Panc1 (cell line): ENCODE data around the gene CD151. TPM values are rescaled to one million over a fixed set of nuclear protein-coding genes. Genes with fewer than 3 reads are reported as not detected.

ENCODE experiments used
- ATAC-seq: fragments of 200-7000 bp; cut with Tn5 transposase; 2 replicates; pipeline ENCODE4 v1.9.1; 2020; ENCODE audit warnings: mild to moderate bottlenecking, moderate library complexity
- BruUV-seq: library from RNA; stranded (reverse); fragments of 400-500 nt; replicated peaks from 2 replicates; lab custom pipeline; 2021; lab: Mats Ljungman, UMichigan
- CTCF ChIA-PET: fragments of 300-600 bp; sonication (Branson Sonifier 250); formaldehyde crosslinking; loops from one replicate; lab custom pipeline; 2022; ENCODE audit warnings: antibody characterized with exemption; lab: Charles Lee
- POLR2A ChIA-PET: fragments of 300-600 bp; sonication (Branson Sonifier 250); formaldehyde crosslinking; loops from one replicate; lab custom pipeline; 2022; ENCODE audit warnings: antibody characterized with exemption; lab: Charles Lee
- DNase-seq: peaks from one replicate; pipeline ENCODE4 v3.0.0-alpha.2; 2010; ENCODE audit warnings: low read depth, low spot score
- H3K27ac ChIP-seq: 2 replicates; pipeline ENCODE4 v1.5.1; 2011; ENCODE audit warnings: mild to moderate bottlenecking, low read length, inconsistent platforms
- H3K27me3 ChIP-seq: fragments of 200-500 bp; sonication (Bioruptor generic); 2 replicates; pipeline ENCODE4 v1.6.0; 2014; ENCODE audit warnings: low read length, inconsistent platforms; ENCODE audit not compliant: control insufficient read depth, insufficient read depth
- H3K36me3 ChIP-seq: fragments of 200-500 bp; sonication (Bioruptor generic); 2 replicates; pipeline ENCODE4 v1.5.1; 2014; ENCODE audit warnings: inconsistent platforms, mild to moderate bottlenecking, low read length, moderate library complexity; ENCODE audit not compliant: control insufficient read depth, insufficient read depth
- H3K4me1 ChIP-seq: 2 replicates; pipeline ENCODE4 v1.5.1; 2011; ENCODE audit warnings: inconsistent platforms, mild to moderate bottlenecking, low read length, moderate library complexity; ENCODE audit not compliant: control insufficient read depth, insufficient read depth
- H3K4me3 ChIP-seq, 2 experiments: 2 replicates each; pipeline ENCODE4 v1.5.1; 2011 to 2012; ENCODE audit warnings: low read depth in 2 of 2, low read length in 2 of 2, mild to moderate bottlenecking in 2 of 2, inconsistent platforms in 1 of 2, moderate library complexity in 1 of 2
- H3K9me3 ChIP-seq: fragments of 200-500 bp; sonication (Bioruptor generic); 2 replicates; pipeline ENCODE4 v1.5.1; 2014; ENCODE audit warnings: low read depth, mild to moderate bottlenecking, inconsistent platforms, low read length, moderate library complexity; ENCODE audit not compliant: control insufficient read depth, insufficient read depth
- POLR2AphosphoS5 ChIP-seq: IDR thresholded peaks from 2 replicates; pipeline ENCODE4 v1.6.1; 2012; ENCODE audit warnings: mild to moderate bottlenecking, low read depth, low read length, moderate library complexity
- SIN3A ChIP-seq: IDR thresholded peaks from 2 replicates; pipeline ENCODE4 v1.6.1; 2012; ENCODE audit warnings: low read depth, mild to moderate bottlenecking, low read length, moderate library complexity, borderline replicate concordance; ENCODE audit not compliant: insufficient read depth
- TCF7L2 ChIP-seq: IDR thresholded peaks from 2 replicates; pipeline ENCODE4 v1.6.1; 2011; ENCODE audit warnings: mild to moderate bottlenecking, low read depth, low read length, inconsistent platforms
- in situ Hi-C: cut with HindIII; loops from 2 replicates; pipeline ENCODE4 v1.10.0; 2016; ENCODE audit warnings: low sequenced_read_pairs, low pct_unique_long_range_greater_than_20kb
- intact Hi-C: fragments of 100-400 bp; cut with micrococcal nuclease; formaldehyde crosslinking; loops from one replicate; pipeline ENCODE4 v1.10.0; 2022; ENCODE audit not compliant: unreplicated experiment
- total RNA-seq: library from RNA; stranded (reverse); gene quantifications from one replicate; pipeline ENCODE4 v1.2.1, GENCODE V29; 2021; ENCODE audit not compliant: unreplicated experiment
- TF ChIP-seq, protein P1 (sequence below): fragments of 450-650 bp; IDR thresholded peaks from 2 replicates; pipeline ENCODE4 v1.5.1; 2017; ENCODE audit warnings: mild to moderate bottlenecking
- TF ChIP-seq, protein P2 (sequence below), 2 experiments: IDR thresholded peaks; 2 replicates each; pipeline ENCODE4 v1.6.1; 2011 to 2012; ENCODE audit warnings: low read depth in 2 of 2, control low read depth in 1 of 2, low read length in 1 of 2, mild to moderate bottlenecking in 1 of 2, moderate library complexity in 1 of 2; ENCODE audit not compliant: insufficient read depth in 1 of 2

CD151 gene
- total RNA-seq, 1 experiment from 2014 or later, result 680 TPM

DNA sequence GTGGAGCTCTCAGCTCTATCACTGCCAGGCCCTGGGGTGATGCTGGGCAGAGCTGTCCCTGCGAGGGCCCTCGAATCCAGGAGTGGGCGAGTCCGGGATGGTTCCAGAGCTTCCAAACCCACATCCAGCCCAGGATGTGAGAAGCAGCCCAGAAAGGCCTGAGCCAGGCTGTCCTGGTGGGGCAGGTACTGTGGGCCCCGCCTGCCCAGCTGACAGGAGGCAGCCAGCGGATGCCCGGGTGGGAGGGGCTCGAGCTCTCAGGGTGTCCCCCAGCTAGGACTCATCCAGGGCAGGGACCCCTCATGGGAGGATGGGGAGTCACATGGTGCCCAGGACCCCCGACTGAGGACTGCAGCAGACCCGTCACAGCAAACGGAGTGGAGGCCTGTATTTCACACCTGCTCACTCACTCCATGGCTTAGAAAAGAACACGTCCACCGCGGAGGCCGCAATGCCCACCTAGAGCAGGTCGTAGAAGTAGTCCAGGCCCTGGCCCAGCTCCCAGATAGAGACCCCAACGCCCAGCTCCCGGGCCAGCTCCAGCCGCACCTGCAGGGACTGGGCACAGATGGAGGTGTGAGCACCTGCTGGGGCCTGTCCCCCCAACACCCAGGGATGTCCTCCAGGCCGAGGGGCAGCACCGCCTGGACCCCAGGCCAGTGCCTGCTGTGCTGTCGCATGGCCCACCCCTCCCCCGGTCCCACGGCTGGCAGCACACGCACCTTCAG, 36.8 kb downstream of the CD151 start:
- Histone ChIP-seq H3K27ac (no peak overlapping the region), H3K4me3 (no peak overlapping the region), H3K4me1 (peaks cover 35% of the 10 kb centered on the region), H3K27me3 (no peaks in the 10 kb centered on the region), H3K9me3 (no peaks in the 10 kb centered on the region), H3K36me3 (no peaks in the 10 kb centered on the region)
- CTCF ChIA-PET, result no interaction called here
- in situ Hi-C loops, result no loop called here
- BruUV-seq, result no TSS peak
- ATAC-seq, result 0 out of 2 replicates have a peak, but pooled peaks have one; percentile 6
- DNase-seq, result no peak
- intact Hi-C loops, result no loop called here
- POLR2A ChIA-PET, result no interaction called here
- TF ChIP-seq, protein P1, sequence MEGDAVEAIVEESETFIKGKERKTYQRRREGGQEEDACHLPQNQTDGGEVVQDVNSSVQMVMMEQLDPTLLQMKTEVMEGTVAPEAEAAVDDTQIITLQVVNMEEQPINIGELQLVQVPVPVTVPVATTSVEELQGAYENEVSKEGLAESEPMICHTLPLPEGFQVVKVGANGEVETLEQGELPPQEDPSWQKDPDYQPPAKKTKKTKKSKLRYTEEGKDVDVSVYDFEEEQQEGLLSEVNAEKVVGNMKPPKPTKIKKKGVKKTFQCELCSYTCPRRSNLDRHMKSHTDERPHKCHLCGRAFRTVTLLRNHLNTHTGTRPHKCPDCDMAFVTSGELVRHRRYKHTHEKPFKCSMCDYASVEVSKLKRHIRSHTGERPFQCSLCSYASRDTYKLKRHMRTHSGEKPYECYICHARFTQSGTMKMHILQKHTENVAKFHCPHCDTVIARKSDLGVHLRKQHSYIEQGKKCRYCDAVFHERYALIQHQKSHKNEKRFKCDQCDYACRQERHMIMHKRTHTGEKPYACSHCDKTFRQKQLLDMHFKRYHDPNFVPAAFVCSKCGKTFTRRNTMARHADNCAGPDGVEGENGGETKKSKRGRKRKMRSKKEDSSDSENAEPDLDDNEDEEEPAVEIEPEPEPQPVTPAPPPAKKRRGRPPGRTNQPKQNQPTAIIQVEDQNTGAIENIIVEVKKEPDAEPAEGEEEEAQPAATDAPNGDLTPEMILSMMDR, result no peak
- TF ChIP-seq POLR2AphosphoS5, result 0 out of 2 replicates have a peak, but pooled peaks have one; percentile 6
- TF ChIP-seq SIN3A, result no peak

DNA sequence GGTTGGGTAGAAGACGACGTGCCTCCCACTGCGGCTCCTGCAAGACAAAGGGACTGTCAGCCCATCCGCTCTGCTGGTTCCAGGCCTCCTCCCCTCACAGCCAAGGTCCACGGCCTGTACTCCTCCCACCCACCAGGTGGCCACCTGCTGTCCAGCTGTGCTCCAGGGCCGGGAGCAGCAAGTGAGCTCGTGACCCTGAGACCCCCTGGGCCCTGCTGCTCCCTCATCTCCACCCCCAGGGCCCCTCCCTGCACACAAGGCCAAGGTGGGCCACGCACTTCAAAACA, 37.3 kb downstream of the CD151 start:
- in situ Hi-C loops (no loop called here), intact Hi-C loops (no loop called here)
- CTCF ChIA-PET, result no interaction called here
- TF ChIP-seq, protein P2, sequence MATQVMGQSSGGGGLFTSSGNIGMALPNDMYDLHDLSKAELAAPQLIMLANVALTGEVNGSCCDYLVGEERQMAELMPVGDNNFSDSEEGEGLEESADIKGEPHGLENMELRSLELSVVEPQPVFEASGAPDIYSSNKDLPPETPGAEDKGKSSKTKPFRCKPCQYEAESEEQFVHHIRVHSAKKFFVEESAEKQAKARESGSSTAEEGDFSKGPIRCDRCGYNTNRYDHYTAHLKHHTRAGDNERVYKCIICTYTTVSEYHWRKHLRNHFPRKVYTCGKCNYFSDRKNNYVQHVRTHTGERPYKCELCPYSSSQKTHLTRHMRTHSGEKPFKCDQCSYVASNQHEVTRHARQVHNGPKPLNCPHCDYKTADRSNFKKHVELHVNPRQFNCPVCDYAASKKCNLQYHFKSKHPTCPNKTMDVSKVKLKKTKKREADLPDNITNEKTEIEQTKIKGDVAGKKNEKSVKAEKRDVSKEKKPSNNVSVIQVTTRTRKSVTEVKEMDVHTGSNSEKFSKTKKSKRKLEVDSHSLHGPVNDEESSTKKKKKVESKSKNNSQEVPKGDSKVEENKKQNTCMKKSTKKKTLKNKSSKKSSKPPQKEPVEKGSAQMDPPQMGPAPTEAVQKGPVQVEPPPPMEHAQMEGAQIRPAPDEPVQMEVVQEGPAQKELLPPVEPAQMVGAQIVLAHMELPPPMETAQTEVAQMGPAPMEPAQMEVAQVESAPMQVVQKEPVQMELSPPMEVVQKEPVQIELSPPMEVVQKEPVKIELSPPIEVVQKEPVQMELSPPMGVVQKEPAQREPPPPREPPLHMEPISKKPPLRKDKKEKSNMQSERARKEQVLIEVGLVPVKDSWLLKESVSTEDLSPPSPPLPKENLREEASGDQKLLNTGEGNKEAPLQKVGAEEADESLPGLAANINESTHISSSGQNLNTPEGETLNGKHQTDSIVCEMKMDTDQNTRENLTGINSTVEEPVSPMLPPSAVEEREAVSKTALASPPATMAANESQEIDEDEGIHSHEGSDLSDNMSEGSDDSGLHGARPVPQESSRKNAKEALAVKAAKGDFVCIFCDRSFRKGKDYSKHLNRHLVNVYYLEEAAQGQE (IDR thresholded peaks at IDR 0.05; ENCODE audit: insufficient read depth in 1 of 2, low read depth in 2 of 2, low read length in 1 of 2), result peak in 1 of 2 experiments; percentile 17; a peak in 1 of 4 replicates
- TF ChIP-seq TCF7L2, result no peak
- TF ChIP-seq, protein P1, result no peak
- POLR2A ChIA-PET, result no interaction called here
- peaks cover 30% of the 10 kb centered on the region for H3K4me1 ChIP-seq
- H3K9me3 ChIP-seq, result no peaks in the 10 kb centered on the region
- DNase-seq, result no peak
- no peak overlapping the region for H3K27ac ChIP-seq
- ATAC-seq, result peak; percentile 25
- no TSS peak for BruUV-seq
- H3K4me3 ChIP-seq, result no peak overlapping the region
- H3K27me3 ChIP-seq, result no peaks in the 10 kb centered on the region
- H3K36me3 ChIP-seq, result no peaks in the 10 kb centered on the region
